ENCODE measurements around the gene FSTL4. TPM values are rescaled to one million over a fixed set of nuclear protein-coding genes. Genes with fewer than 3 reads are reported as not detected.

Gene FSTL4
- total and polyA plus RNA-seq, 2 of the 4 experiments (the other 2 are of a cell fraction) = 0.18 TPM; not detected in 1

- no peaks in the 10 kb centered on the region for H3K4me1 ChIP-seq (ENCODE audit: control insufficient read depth, insufficient read depth, low read length)
- H3K9ac ChIP-seq (ENCODE audit: low read depth, low read length) = no peak overlapping the region
- ChIA-PET POLR2A (ENCODE audit: unreplicated experiment) (no interaction called here), CTCF (no interaction called here)
- H2BK15ac ChIP-seq (ENCODE audit: low read depth, low read length) = no peak overlapping the region
- H2BK120ac ChIP-seq (ENCODE audit: low read depth, low read length) = no peak overlapping the region
- H3K79me1 ChIP-seq (ENCODE audit: low read depth in 1 of 2, low read length in 2 of 2) = no peaks in the 10 kb centered on the region
- H3K14ac ChIP-seq (replicated peaks; ENCODE audit: low read depth, low read length) = no peak overlapping the region
- 26% methylated on average over 2 of the region's 10 CpGs; no CpG with 5 or more reads in 1 of the 2 experiments for WGBS, 2 experiments (ENCODE audit: extremely low coverage in 2 of 2, insufficient read length in 1 of 2)
- H3K27me3 ChIP-seq (ENCODE audit: control insufficient read depth, insufficient read depth, low read length) = peaks cover 11% of the 10 kb centered on the region
- no peak overlapping the region for H2BK20ac ChIP-seq (ENCODE audit: low read depth, low read length)
- H4K91ac ChIP-seq (ENCODE audit: insufficient read depth, low read depth, low read length) = no peak overlapping the region
- no peak overlapping the region for H3K4ac ChIP-seq (ENCODE audit: low read depth, low read length)
- no peak overlapping the region for H3K4me2 ChIP-seq (ENCODE audit: low read depth, low read length)
- H3K9me1 ChIP-seq (ENCODE audit: insufficient read depth, low read length) = no peaks in the 10 kb centered on the region
- no peak overlapping the region for H3K27ac ChIP-seq (ENCODE audit: insufficient read depth, low read length)
- no peak overlapping the region for H2BK5ac ChIP-seq (ENCODE audit: low read depth, low read length, poor library complexity, severe bottlenecking)
- H3K9me3 ChIP-seq (ENCODE audit: control insufficient read depth, insufficient read depth, low read length) = no peaks in the 10 kb centered on the region
- no peak overlapping the region for H2AK5ac ChIP-seq (ENCODE audit: low read depth, low read length)
- TF ChIP-seq CTCF (conservative IDR thresholded peaks at IDR 0.05; ENCODE audit: low read depth, low read length) (no peak), RFX5 (IDR thresholded peaks at IDR 0.05; ENCODE audit: low read depth, low read length) (no peak), SMC3 (IDR thresholded peaks at IDR 0.05; ENCODE audit: low read depth, low read length) (no peak)
- H3K36me3 ChIP-seq (ENCODE audit: control insufficient read depth, insufficient read depth, low read length) = no peaks in the 10 kb centered on the region
- H2AFZ ChIP-seq (replicated peaks; ENCODE audit: low read length, poor library complexity) = no peak overlapping the region
- no peak overlapping the region for H4K8ac ChIP-seq (ENCODE audit: low read depth in 2 of 2, low read length in 2 of 2)
- H3K56ac ChIP-seq (ENCODE audit: extremely low read depth, insufficient read depth, low read length) = no peak overlapping the region
- dilution Hi-C loops (cut with HindIII; ENCODE audit: low sequenced_read_pairs, unreplicated experiment) (no loop called here), in situ Hi-C loops (cut with MboI; ENCODE audit: low sequenced_read_pairs) (no loop called here), intact Hi-C loops (cut with micrococcal nuclease) (no loop called here)
- no peak overlapping the region for H2AK9ac ChIP-seq (replicated peaks; ENCODE audit: low read depth, low read length, poor library complexity)
- no peak overlapping the region for H3K18ac ChIP-seq (ENCODE audit: low read depth, low read length)
- H3K4me3 ChIP-seq (ENCODE audit: insufficient read depth, low read depth, low read length) = no peak overlapping the region
- DNase-seq (no peak), ATAC-seq (ENCODE audit: low read depth) (no peak)
- H3K23ac ChIP-seq (ENCODE audit: low read depth, low read length) = no peak overlapping the region
- H4K5ac ChIP-seq (ENCODE audit: low read depth, low read length) = no peak overlapping the region
- no TSS peak for BruUV-seq (replicated peaks)
- H4K20me1 ChIP-seq (ENCODE audit: insufficient read depth, low read length) = no peaks in the 10 kb centered on the region
These were observed 221.7 kb downstream of the FSTL4 start for GRCh38 chr5:133390416-133391353.

Measured in IMR-90 (cell line).